Motor neuron (in vitro differentiated cells): ENCODE data around the gene EPHA10. TPM values are rescaled to one million over a fixed set of nuclear protein-coding genes. Genes with fewer than 3 reads are reported as not detected.

Source experiments
- ATAC-seq, 8 experiments: fragments of 200-7000 bp; cut with Tn5 transposase; replicated peaks in 6 of 8; 2 replicates each; pipeline ENCODE4 v1.8.0; 2021; ENCODE audit warnings: mild to moderate bottlenecking in 8 of 8, moderate library complexity in 8 of 8
- H3K27ac ChIP-seq, 2 donors: fragments of 250-450 bp; sonication (Bioruptor Pico); 2 replicates each; pipeline ENCODE4 v1.9.0; 2021; ENCODE audit warnings: antibody characterized with exemption in 2 of 2, mild to moderate bottlenecking in 2 of 2, moderate library complexity in 1 of 2
- H3K4me1 ChIP-seq, 2 donors: fragments of 250-450 bp; sonication (Bioruptor Pico); replicated peaks in 1 of 2; 2 replicates each; pipeline ENCODE4 v1.6.1; 2021; ENCODE audit warnings: antibody characterized with exemption in 2 of 2, mild to moderate bottlenecking in 2 of 2, moderate library complexity in 1 of 2
- H3K4me3 ChIP-seq, 5 donors: fragments of 250-450 bp; sonication (Bioruptor Pico); 2 replicates each; pipeline ENCODE4 v1.9.0; 2021; ENCODE audit warnings: antibody characterized with exemption in 5 of 5, mild to moderate bottlenecking in 5 of 5, moderate library complexity in 4 of 5
- WGBS, 10 experiments: fragments of 450-650 bp; shearing (Covaris generic); methylation state at CpG; one replicate each; pipeline ENCODE4 v1.0.0; 2022; 5-methylcytosine and 5-hydroxymethylcytosine counted together
- in situ Hi-C, 9 experiments: fragments of 400-800 bp; cut with MboI; loops; one replicate each; pipeline ENCODE4 v1.15.0; 2021; ENCODE audit warnings: low sequenced_read_pairs in 9 of 9, low pct_unique_long_range_greater_than_20kb in 2 of 9; ENCODE audit not compliant: unreplicated experiment in 9 of 9
- total RNA-seq, 8 experiments: library from RNA; unstranded; fragments of 300-600 nt; gene quantifications; 2 replicates each; pipeline versions ENCODE4 v1.2.3 to v1.2.4, GENCODE V29; 2022

EPHA10 gene
- total RNA-seq = 1 to 10 TPM in 6 of 8 experiments, under 1 TPM in 2; 0.31 to 5.4 (median 2.6) TPM

DNA sequence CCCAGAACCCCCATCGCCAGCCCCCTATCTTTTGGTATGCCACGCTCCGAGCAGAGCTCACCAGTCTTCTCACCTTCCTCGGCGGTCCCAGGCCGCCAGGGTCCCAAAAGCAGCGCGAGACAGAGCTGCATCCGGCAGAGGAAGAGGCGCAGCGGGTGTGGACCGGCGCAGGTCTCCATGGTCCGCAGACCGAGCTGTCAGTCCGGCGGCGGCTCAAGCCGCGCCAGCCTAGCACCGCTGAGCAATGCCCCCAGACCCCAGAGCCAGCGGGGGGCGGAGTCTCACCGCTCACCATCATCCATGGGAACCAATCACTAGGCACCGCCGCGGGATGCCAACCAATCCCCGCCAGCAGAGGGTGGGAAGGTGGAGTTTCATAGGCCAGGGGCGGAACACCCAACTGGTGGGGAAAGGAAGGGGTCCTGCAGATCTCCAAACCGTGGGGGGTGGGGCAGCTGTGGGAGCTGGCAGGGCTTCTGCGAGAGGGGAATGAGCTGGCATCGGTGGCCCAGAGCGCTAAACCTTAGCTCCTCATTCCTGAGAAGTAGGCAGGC, at the start of gene EPHA10:
Gene EPHA10 (minus strand): TSS at position 233 of the 554 bp plus-strand sequence. CDS start 54 bp downstream, at position 179.
- ATAC-seq = peak in 5 of 8 experiments; percentile 93 to 95 (median 93)
- Histone ChIP-seq H3K4me1 (no peaks in the 10 kb centered on the region), H3K27ac (no peak within 1 kb of the TSS), H3K4me3 (peak within 1 kb of the TSS; percentile 40 to 55 (median 46))
- 0 to 7% (median 2%) methylated on average over 3 to 26 of the region's 33 CpGs; no CpG with 5 or more reads in 5 of the 10 experiments for WGBS, 10 experiments
- in situ Hi-C loops = no loop called here

DNA sequence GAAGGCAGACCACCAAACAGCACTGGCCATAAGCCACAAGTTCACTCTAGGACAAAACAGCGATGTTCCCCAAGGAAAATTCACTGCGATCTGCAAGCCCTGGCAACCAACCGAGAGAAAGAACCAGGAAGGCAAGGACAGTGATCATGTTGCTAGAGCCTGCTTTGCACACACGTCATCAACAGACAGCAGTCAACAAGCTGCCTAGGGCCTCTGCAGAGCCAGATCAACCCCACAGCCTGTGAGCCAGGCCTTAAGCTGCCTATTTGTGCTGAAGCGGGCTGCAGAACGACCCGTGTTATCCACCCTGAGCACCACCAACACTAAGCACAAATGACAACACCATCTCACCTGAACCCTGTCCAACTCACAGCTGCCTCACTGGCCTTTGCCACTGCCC, 49.3 kb upstream of the EPHA10 start:
- Histone ChIP-seq H3K4me3 (no peak overlapping the region), H3K27ac (no peak overlapping the region), H3K4me1 (peaks cover 9 to 16% of the 10 kb centered on the region in 2 donors)
- 60 to 100% (median 90%) methylated on average over 1 to 7 of the region's 7 CpGs; no CpG with 5 or more reads in 4 of the 10 experiments for WGBS, 10 experiments
- in situ Hi-C loops = no loop called here
- peak in 2 of 8 experiments; percentile 54 for ATAC-seq

DNA sequence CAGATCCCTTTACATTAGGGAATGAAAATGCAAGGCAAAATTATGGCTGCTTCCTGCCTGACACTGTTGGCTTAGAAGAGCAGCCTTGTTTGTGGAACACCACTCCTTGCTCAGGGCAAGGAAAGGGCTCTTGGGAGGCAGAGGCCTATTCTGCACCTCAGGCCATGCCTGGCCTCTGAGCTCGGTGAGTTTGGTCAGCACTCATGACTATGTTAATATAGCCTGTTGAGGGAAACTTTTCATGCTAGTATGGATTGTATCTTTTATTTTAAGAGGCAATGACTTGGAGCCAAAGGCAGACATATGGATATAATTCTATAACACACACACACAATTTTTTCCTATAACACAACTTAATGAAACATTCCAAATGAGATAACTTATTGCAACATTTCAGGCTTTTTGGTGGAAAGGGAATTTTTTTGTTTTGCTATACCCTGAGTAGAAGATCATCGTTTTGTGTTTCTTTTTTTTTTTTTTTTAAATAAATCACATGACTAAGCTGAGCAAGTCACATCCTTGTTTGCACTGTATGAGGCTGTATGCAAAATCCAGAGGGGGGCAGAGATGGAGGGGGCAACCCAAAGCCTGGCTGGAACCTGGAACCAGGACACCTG, 48.7 kb upstream of the EPHA10 start:
- WGBS, 10 experiments = 0 to 100% (median 71%) methylated on average over 1 to 2 of the region's 2 CpGs; no CpG with 5 or more reads in 1 of the 10 experiments
- Histone ChIP-seq H3K4me3 (no peak overlapping the region), H3K27ac (no peak overlapping the region), H3K4me1 (peaks cover 10 to 18% of the 10 kb centered on the region in 2 donors)
- ATAC-seq = peak in 3 of 8 experiments; percentile 49 to 61 (median 57)
- in situ Hi-C loops = no loop called here

DNA sequence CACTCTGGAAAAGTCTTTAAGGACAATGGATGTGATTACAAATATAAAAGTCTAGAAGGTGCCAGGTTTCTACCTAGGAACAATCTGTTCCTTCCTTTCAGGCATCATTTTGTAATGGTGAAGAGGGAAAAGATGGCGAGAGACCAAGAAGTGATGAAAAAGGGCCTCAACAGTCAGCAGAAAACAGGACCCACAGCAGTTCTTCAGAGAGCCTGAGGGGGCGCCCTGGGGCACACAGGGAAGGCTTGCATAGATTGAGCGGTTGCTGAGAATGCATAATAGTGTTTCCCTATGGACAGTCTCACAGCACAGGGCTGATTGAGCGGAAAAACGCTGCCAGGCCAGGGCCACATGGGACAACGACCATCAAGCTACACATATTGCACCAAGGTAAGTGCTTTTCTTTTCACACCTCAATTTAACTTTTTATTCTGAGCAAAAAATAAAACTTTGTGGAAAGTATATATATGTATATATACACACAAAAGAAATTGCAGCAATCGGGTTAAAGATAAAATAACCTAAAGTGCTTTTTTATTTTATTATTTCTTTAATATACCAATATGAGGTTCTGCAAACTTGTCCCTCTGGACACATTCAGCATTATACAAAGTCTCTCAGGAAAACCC, 46.2 kb upstream of the EPHA10 start:
- Histone ChIP-seq H3K27ac (no peak overlapping the region), H3K4me1 (peaks cover 18 to 26% of the 10 kb centered on the region in 2 donors), H3K4me3 (no peak overlapping the region)
- ATAC-seq = peak in 4 of 8 experiments; percentile 3 to 4 (median 3)
- in situ Hi-C loops = no loop called here
- WGBS, 10 experiments = 8 to 67% (median 30%) methylated on average over 3 to 6 of the region's 7 CpGs; no CpG with 5 or more reads in 2 of the 10 experiments

DNA sequence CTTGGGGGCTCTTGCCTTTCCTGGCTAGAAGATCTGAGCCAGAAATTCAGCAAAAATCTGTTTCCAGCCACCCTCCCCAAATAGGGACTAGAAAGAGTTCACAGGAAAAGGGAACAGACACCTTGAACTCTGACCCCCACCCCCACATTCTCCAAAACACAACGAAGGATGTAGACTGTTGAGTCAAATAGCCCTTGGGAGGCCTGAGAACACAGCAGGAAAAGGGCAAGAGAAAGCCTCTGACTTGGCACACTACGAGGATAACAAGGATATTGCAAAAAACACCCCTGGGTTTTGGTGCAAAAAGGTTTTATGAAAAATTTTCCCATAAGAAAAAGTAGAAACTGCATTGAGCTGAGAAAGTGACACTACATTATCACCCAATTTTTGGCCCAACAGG, 45.0 kb upstream of the EPHA10 start:
- 17 to 100% (median 55%) methylated on average over 1 to 2 of the region's 2 CpGs; no CpG with 5 or more reads in 2 of the 10 experiments for WGBS, 10 experiments
- ATAC-seq = no peak
- peaks cover 18 to 26% of the 10 kb centered on the region in 2 donors for H3K4me1 ChIP-seq
- in situ Hi-C loops = no loop called here
- no peak overlapping the region for H3K27ac ChIP-seq
- H3K4me3 ChIP-seq = no peak overlapping the region

DNA sequence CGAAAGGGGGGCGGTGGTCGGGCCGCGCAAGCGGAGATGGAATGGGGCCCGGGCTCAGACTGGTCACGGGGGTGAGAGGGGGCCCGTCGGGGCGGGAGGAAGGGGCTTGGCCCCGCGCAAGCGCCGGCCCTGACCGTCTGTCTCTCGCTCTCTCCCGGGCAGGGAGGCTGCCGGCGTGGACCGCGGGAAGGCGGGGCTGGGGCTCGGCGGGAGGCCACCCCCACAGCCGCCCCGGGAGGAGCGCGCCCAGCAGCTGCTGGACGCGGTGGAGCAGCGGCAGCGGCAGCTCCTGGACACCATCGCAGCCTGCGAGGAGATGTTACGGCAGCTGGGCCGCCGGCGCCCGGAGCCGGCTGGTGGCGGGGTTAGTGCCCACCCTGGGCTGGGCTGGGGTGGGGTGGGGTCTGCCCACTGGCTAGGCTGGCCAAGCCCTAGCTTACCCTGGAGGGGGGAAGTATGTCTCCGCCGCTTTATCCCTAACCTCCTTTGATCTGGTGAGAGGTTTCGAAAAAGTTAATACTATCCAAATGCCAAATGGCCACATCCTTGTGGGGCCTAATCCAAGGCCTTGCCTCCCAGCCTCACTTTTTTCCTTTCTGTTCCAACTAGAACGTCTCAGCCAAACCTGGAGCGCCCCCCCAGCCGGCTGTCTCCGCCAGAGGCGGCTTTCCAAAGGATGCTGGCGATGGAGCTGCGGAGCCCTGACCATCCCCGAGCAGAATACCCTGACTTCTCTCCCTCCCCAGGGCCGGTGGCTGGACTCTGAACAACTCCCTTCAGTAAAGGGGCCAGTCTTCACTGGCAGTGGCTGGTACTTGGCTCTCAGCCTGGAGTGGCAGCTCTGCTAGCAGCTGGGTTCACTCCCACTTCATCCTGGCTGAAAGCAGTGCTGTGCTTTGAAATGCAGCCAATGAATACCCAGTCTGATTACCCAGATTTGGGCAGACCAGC, 43.7 kb upstream of the EPHA10 start:
- peak; percentile 67 to 83 (median 80) for ATAC-seq
- in situ Hi-C loops = no loop called here
- 0 to 13% (median 0%) methylated on average over 2 to 22 of the region's 54 CpGs; no CpG with 5 or more reads in 3 of the 10 experiments for WGBS, 10 experiments
- Histone ChIP-seq H3K4me3 (peak overlapping the region; percentile 52 to 90 (median 79)), H3K4me1 (peaks cover 18 to 26% of the 10 kb centered on the region in 2 donors), H3K27ac (peak overlapping the region; percentile 83 to 97)

DNA sequence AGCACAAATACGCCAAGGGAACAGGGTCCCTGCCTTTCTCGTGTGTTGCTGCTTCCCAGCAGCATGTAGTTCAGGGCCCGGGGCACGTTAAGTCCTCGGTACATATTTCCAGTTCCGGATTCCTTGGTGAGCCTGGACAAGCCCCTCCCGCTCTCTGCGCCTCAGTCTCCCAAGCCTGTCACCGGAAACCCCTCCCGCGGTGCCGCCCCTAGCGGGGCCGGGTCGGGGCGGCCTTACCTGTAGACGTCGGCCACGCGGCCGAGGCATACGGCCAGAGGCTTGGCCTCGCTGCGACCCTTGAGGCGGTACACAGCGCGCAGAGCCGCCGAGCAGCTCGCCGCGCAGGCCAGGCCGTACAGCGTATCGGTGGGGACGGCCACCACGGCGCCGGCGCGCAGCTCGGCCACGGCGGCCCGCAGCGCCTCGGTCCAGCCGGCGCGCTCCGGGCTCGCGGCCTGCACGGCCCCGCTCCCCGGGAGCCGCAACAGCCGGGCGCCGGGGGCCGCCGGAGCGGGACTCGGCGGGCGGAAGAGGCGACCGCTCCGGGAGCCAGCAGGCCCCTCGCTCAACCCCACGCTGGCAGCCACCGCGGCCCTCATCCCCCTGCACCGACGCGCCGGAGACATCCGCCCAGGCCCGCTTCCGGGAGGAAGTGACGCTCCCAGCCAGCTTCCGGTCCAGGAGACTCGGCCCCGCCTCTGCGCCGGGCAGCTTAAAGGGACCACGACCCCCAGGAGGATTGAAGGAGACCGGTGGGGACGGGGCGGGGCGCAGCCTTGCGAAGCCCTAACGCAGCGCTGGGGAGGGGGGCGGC, 42.8 kb upstream of the EPHA10 start, which contains the start of the genes C1orf122 and YRDC:
Gene C1orf122 (plus strand): TSS at position 236 of the 814 bp plus-strand sequence. CDS start 615 bp downstream, outside the sequence.
Gene YRDC (minus strand): TSS at position 654 of the 814 bp plus-strand sequence. CDS start 28 bp downstream, at position 626.
- 0 to 4% (median 0%) methylated on average over 2 to 19 of the region's 95 CpGs; no CpG with 5 or more reads in 2 of the 10 experiments for WGBS, 10 experiments
- H3K4me1 ChIP-seq = peaks cover 18 to 26% of the 10 kb centered on the region in 2 donors
- H3K4me3 ChIP-seq = peak within 1 kb of the TSS; percentile 52 to 90 (median 79)
- H3K27ac ChIP-seq = peak within 1 kb of the TSS; percentile 83 to 97
- in situ Hi-C loops = no loop called here
- peak; percentile 84 to 93 (median 88) for ATAC-seq

DNA sequence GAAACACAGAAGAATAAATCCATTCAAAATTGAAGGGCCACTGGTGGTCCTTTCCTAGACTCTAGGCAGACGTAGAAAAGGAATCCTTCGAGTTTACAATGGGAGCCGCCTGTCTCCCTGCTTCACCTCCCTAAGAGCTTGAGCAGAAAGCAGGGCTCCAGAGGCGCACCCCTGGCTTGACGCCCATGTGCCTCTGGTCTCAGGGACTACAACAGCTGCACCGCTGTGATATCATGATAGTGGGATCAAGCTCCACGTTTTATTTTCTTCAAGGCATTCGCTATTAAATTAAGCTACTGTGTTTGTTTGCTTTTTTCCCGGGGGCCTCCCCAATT, 42.3 kb upstream of the EPHA10 start:
- 0 to 52% (median 12%) methylated on average over 3 to 9 of the region's 9 CpGs; no CpG with 5 or more reads in 3 of the 10 experiments for WGBS, 10 experiments
- Histone ChIP-seq H3K4me3 (peak overlapping the region; percentile 52 to 90 (median 79)), H3K4me1 (peaks cover 18 to 26% of the 10 kb centered on the region in 2 donors), H3K27ac (peak overlapping the region; percentile 83 to 97)
- peak in 2 of 8 experiments; percentile 3 for ATAC-seq
- in situ Hi-C loops = no loop called here

DNA sequence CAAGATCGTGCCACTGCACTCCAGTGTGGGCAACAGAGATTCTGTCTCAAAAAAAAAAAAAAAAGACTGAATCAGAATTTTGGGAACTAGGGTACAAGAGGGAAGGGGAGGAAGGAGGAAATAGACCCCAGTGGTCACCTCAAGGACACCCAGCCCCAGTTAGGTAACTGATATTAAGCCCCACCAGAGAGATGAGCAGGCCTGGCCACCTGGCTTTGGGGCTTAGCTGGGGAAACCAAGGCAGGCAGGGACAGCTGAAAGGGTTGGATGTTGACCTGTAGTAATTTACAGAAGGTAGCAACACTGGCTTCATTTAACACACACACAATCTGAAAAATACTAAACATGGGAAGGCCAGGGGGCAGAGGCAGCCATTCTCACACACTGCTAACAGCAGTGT, 37.5 kb upstream of the EPHA10 start:
- no peak for ATAC-seq
- WGBS, 10 experiments = 86 to 100% (median 100%) methylated on average over 1 of the region's 1 CpG; no CpG with 5 or more reads in 5 of the 10 experiments
- in situ Hi-C loops = no loop called here

DNA sequence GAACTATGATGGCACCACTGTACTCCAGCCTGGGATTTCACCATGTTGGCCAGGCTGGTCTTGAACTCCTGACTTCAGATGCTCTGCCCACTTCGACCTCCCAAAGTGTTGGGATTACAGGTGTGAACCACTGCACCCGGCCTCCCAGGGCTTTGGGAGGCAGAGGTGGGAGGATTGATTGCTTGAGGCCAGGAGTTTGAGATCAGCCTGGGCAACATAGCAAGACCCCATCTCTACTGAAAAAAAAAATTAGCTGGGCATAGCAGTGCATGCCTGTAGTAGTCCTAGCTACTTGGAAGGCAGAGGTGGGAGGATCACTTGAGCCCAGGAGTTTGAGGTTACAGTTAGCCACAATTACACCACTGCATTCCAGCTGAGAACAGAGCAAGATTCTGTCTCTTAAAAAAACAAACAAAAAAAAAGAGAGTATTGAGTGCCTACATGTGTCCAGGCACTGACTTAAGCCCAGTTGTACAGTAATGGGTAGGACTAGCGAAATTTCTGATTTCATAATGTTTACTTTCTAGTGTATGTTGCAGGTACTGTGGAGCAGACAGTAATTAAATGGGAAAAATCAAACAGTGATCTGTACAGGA, 32.9 kb upstream of the EPHA10 start:
- 53 to 100% (median 67%) methylated on average over 1 to 3 of the region's 3 CpGs; no CpG with 5 or more reads in 4 of the 10 experiments for WGBS, 10 experiments
- no peak overlapping the region for H3K4me3 ChIP-seq
- in situ Hi-C loops = no loop called here
- peaks cover 8 to 9% of the 10 kb centered on the region in 2 donors for H3K4me1 ChIP-seq
- H3K27ac ChIP-seq = no peak overlapping the region
- ATAC-seq = no peak

More for the DNA sequence above, 37.5 kb upstream of the EPHA10 start:
- Histone ChIP-seq H3K4me3 (no peak overlapping the region), H3K27ac (no peak overlapping the region), H3K4me1 (peaks cover 7 to 8% of the 10 kb centered on the region in 2 donors)
